ENCODE data around the gene LRCH4.
"Not testable (repeated sequence)": the region's sequence is repeated elsewhere in the genome, so short reads cannot be mapped to it uniquely, and the experiment has no call there.

The LRCH4 gene

DNA sequence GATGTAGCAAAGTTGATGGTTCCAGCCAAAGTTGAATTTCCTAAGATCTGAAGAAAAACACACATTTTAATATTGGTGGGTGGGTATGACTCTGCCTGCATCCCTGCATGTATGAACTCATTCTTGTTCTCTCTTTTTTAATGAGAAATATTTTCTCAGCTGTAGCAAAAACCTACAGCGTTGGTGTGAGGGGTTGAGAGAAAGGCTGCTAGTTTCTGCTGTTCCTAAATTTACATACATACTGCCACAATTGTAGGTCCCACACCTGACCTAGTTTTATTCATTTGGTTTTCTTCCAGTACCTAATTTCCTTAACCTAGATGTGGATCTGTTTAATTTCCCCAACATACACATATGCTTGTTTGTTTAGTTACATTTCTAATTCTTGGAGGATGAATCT is 42.3 kb downstream of the LRCH4 start:
- no peak for DNase-seq

DNA sequence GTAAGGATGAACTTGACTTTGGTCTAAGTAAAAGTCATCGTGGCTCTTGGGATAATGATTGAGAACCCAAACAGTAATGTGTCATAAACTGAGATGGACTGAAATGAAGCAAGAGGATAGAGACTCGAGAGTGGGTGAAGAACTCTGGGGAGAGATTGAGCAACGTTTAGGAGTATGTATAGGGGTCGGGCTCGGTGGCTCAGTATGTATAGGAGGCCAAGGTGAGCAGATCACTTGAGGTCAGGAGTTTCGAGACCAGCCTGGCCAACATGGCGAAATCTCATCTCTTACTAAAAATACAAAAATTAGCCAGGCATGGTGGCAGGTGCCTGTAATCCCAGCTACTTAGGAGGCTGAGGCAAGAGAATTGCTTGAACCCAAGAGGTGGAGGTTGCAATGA is 44.6 kb downstream of the LRCH4 start:
- DNase-seq, result not testable (repeated sequence)

DNA sequence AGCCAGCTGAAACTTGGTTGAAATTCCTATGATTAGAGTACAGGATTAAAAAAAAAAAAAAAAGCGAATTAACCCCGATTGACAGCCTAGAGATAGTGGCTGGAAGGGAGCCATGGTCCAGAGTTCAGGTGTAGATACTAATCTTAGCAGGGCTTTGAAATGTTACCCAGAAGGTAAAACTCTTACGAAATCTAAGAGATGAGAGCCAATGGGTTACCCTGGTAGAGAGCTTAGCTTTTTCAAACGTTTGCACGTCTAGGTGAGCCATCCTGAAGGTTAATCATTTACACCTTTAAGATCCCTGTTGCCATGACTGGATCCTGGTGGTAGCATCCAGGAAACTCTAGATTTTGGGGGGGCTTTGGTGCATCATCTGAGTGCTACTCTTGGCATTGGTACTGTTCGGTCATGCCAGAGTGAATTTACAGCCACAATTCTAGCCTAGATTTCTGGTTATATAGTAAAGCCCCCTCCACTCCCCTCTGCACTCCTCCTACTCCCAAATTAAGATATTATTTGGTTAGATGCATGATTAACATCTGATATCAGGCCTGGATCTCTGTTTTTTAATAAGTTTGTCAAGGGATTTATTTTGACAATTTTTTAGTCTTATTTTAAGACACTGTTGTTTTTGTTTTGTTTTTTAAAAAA is 45.7 kb downstream of the LRCH4 start:
- DNase-seq, result no peak

DNA sequence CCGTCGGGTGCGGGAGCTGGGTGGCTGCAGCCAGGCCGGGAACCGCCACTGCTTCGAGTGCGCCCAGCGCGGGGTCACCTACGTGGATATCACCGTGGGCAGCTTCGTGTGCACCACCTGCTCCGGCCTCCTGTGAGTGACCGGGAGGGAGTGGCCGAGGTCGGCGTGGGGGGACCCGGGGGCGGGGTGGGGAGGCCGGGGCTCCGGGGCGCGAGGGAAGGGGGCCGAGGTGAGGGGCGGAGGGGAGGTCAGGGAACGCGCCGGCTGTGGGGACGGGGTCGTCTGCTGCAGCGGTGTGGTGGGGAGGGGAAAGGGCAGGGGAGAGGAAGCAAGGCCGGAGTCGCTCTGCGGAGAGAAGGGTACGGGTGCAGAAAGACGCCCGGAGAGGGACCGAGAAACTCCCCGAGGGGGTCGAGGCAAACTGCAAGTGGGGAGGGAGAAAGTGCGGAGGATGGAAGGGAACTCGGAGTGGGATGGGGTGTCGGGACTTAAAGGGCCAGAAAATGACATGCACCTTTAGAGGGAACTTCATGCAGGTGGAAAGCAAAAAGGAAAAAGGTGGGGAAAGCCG is 46.4 kb downstream of the LRCH4 start:
- no peak for DNase-seq

DNA sequence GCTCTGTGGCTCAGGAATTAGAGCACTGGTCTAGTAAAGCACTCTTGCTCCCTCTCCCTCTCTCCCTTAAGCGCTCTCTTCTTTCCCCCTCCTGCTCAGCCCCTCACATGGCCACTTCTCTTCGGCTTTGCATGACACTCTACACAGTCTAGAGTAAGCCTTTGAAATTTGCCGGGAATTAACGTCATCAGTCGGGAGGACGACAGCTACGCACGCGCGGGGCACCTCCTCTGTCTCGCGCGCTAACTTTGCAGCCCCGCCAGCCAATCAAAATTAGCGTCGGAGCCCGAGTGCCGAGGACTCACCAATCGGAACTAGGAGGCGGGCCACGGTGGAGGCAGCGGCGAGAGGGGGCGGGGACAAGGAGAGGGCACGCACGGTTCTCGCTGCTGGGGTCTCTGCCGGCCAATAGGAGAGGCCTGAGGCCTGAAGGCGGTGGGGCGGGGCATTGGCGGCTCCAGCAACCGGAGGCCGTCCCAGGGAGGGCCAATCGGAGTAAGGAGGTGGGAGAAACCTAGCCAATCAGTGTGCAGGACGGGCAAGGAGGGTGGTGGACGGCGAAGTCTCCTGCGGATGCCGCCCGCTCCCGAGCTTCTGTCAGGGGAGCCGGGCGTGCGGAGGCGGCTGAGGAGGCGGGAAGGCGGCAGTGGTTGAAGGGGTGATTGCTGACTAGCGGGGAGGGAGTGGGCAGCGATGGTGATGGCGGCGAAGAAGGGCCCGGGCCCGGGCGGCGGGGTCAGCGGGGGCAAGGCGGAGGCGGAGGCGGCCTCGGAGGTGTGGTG is 47.1 kb downstream of the LRCH4 start, which contains the start of gene AGFG2:
Gene AGFG2, plus strand, starts transcription at position 550 of the 782 bp plus-strand sequence. Its CDS starts 144 bp downstream, at position 694.
- DNase-seq, result peak; percentile 100

DNA sequence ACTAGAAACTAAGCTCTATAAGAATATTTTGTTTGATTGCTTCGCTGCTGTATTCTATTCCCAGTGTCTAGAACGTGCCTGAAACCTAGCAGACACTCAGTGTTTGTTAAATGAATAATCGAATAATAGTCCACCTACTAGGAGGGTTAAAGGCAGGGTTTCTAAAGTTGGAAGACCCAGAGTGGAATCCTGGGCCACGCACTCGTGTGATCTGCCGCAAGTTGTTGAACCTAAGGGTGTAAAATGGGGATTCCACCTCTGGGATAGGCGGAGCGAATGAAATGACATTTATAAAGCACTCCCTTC is 47.6 kb downstream of the LRCH4 start:
- DNase-seq, result no peak

DNA sequence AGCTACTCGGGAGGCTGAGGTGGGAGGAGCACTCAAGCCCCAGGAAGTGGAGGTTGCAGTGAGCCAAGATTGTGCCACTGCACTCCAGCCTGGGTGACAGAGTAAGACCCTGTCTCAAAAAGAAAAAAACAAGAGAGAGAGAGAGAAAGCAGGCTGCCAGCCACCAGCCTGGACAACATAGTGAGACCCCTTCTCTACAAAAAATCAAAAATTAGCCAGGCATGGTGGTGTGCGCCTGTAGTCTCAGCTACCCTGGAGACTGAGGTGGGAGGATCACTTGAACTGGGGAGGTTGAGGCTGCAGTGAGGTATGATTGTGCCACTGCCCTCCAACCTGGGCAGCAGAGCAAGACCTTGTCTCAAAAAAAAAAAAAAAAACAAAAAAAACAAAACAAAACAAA is 49.2 kb downstream of the LRCH4 start:
- DNase-seq, result not testable (repeated sequence)

DNA sequence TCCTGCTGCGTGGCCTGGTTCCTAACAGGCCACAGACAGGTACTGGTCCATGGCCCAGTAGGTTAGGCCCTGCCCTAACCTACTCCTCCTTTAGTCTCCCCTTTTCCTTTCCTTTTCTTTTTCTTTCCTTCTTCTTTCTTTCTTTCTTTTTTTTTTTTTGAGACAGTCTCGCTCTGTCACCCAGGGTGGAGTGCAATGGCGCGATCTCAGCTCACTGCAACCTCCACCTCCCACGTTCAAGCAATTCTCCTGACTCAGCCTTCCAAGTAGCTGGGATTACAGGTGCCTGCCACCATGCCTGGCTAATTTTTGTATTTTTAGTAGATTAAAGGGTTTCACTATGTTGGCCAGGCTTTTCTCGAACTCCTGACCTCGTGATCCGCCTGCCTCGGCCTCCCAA is 49.9 kb downstream of the LRCH4 start:
- not testable (repeated sequence) for DNase-seq

DNA sequence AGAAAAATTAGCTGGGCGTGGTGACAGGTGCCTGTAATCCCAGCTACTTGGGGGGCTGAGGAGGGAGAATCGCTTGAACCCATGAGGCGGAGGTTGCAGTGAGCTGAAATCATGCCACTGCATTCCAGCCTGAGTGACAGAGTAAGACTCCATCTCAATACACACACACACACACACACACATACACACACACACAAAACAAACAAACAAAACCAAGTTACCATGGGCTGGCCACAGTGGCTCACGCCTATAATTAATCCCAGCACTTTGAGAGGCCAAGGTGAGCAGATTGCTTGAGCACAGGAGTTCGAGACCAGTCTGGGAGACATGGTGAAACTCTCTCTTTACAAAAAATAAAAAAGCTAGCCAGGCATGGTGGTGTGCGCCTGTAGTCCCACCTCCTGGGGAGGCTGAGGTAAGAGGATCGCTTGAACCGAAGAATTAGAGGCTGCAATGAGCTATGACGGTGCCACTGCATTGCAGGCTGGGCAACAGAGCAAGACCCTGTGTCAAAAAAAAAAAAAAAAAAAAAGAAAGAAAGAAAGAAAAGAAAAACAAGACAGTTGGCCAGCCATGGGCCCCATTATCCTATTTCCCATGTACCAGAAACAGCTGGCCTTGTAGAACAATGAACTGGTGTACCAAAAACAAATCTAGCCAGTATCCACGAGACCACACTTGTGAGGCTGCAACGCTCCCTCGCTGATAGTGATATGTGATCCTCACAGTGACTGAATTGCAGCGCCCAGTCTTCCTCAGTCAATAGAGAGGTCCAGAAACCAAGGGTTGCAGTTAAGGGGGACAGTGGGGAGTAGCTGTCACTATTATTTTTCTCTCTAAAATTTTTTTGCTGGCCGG is 53.5 kb downstream of the LRCH4 start:
- no peak for DNase-seq

DNA sequence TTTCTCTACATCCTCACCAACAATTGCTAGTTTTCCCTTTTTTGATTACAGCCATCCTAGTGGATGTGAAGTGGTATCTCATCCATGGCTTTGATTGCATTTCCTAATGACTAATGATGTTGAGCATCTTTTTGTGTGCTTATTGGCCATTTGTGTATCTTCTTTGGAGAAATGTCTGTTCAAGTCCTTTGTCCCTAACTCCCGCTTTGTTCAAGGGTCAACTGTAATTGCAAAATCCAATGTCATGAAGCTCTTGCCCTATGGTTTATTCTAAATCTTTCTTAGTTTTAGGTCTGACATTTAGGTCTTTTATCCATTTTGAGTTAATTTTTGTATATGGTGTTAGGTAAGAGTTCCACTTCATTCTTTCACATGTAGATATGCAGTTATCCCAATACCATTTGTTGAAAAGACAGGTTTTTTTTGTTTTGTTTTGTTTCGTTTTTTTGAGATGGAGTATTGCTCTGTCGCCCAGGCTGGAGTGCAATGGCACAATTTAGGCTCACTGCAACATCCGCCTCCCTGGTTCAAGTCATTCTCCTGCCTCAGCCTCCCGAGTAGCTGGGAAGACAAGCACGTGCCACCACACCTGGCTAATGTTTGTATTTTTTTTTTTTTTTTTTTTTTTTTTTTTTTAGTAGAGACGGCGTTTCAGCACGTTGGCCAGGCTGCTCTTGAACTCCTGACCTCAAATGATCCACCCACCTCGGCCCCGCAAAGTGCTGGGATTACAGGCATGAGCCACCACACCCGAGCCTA is 57.6 kb downstream of the LRCH4 start:
- DNase-seq, result not testable (repeated sequence)
